Esophagus squamous epithelium (tissue), 5 donors: ENCODE measurements around the gene STARD5. TPM values are rescaled to one million over a fixed set of nuclear protein-coding genes. Genes with fewer than 3 reads are reported as not detected.

Source experiments
- DNase-seq: peaks from one replicate; lab custom pipeline; 2025; lab: John Stamatoyannopoulos, UW
- H3K27ac ChIP-seq, 4 donors: fragments of 200-600 bp; sonication (generic); one replicate each; pipeline ENCODE4 v1.5.1; 2016 to 2019; ENCODE audit warnings: mild to moderate bottlenecking in 1 of 4
- H3K27me3 ChIP-seq, 4 donors: fragments of 200-600 bp; sonication (generic); 1 replicate in 3 of 4; 2 replicates in 1 of 4; pipeline versions ENCODE4 v1.5.1 to v1.6.0; 2017 to 2021; ENCODE audit warnings: antibody characterized with exemption in 1 of 4
- H3K36me3 ChIP-seq, 3 donors: fragments of 200-600 bp; sonication (generic); one replicate each; pipeline ENCODE4 v1.5.1; 2016 to 2019
- H3K4me1 ChIP-seq, 3 donors: fragments of 200-600 bp; sonication (generic); one replicate each; pipeline ENCODE4 v1.5.1; 2017 to 2019
- H3K4me3 ChIP-seq, 4 donors: fragments of 200-600 bp; sonication (generic); 1 replicate in 3 of 4; 2 replicates in 1 of 4; pipeline ENCODE4 v1.5.1; 2016 to 2019; ENCODE audit warnings: mild to moderate bottlenecking in 2 of 4, moderate library complexity in 1 of 4
- H3K9me3 ChIP-seq, 3 donors: fragments of 200-600 bp; sonication (generic); one replicate each; pipeline ENCODE4 v1.5.1; 2016 to 2019
- POLR2A ChIP-seq, 4 donors: fragments of 450-650 bp; IDR thresholded peaks; one replicate each; pipeline ENCODE4 v1.6.1; 2017; ENCODE audit warnings: antibody characterized with exemption in 4 of 4, mild to moderate bottlenecking in 4 of 4, moderate library complexity in 3 of 4
- WGBS, 2 donors: methylation state at CpG; one replicate each; pipeline ENCODE4 v1.1.5; 2018; 5-methylcytosine and 5-hydroxymethylcytosine counted together
- intact Hi-C: fragments of 100-400 bp; cut with DNase I; formaldehyde crosslinking; loops from one replicate; pipeline ENCODE4 v1.15.0; 2022
- total RNA-seq, 4 donors: library from RNA; depleted of rRNA; stranded (reverse); fragments of >200 nt; gene quantifications; one replicate each; pipeline ENCODE4 v1.1.0, GENCODE V29; 2016
- TF ChIP-seq, protein P1 (sequence below), 6 experiments: fragments of 450-650 bp in 4 of 6; fragments of 200-600 bp in 2 of 6; sonication (generic) in 2 of 6; IDR thresholded peaks; one replicate each; pipeline ENCODE4 v1.5.1; 2016 to 2019; ENCODE audit warnings: antibody characterized with exemption in 6 of 6, mild to moderate bottlenecking in 4 of 6, moderate library complexity in 4 of 6
- donor health status: DM: yes; HTN: yes; CAD: no.

Gene STARD5
- total RNA-seq, 4 donors from 2014 or later, result 14.9 to 21.2 (median 17.5) TPM

DNA sequence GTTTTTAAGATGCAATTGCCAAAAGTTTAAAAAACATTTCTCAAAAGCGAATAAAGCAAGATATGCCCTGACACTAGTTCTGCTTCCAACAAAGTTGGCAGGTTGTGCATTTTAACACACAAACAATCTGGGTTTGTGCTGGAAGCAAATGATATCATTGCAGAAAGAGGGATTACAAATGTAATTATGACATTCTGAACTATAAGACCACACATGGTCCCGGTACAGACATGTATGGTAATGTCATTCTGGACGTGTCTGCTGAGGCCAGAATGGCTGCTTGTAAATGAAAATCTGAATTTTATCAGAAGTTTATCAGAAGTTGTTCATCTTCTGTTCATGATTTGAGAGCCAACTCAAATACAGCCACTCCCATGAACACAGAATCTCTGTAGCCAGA, 39.3 kb upstream of the STARD5 start:
- no peak for DNase-seq
- Histone ChIP-seq H3K9me3 (no peaks in the 10 kb centered on the region), H3K27me3 (no peaks in the 10 kb centered on the region), H3K36me3 (no peaks in the 10 kb centered on the region), H3K4me1 (no peaks in the 10 kb centered on the region), H3K27ac (no peak overlapping the region), H3K4me3 (no peak overlapping the region)
- 71 to 77% methylated on average over 3 of the region's 3 CpGs for WGBS, 2 donors
- TF ChIP-seq, protein P1, sequence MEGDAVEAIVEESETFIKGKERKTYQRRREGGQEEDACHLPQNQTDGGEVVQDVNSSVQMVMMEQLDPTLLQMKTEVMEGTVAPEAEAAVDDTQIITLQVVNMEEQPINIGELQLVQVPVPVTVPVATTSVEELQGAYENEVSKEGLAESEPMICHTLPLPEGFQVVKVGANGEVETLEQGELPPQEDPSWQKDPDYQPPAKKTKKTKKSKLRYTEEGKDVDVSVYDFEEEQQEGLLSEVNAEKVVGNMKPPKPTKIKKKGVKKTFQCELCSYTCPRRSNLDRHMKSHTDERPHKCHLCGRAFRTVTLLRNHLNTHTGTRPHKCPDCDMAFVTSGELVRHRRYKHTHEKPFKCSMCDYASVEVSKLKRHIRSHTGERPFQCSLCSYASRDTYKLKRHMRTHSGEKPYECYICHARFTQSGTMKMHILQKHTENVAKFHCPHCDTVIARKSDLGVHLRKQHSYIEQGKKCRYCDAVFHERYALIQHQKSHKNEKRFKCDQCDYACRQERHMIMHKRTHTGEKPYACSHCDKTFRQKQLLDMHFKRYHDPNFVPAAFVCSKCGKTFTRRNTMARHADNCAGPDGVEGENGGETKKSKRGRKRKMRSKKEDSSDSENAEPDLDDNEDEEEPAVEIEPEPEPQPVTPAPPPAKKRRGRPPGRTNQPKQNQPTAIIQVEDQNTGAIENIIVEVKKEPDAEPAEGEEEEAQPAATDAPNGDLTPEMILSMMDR (IDR thresholded peaks at IDR 0.05), result no peak
- no peak for TF ChIP-seq POLR2A (IDR thresholded peaks at IDR 0.05)
- intact Hi-C loops, result no loop called here

GRCh38 chr15:81362790-81363189, 38.8 kb upstream of the STARD5 start:
- 80 to 84% methylated on average over 9 to 11 of the region's 11 CpGs for WGBS, 2 donors
- DNase-seq, result no peak

DNA sequence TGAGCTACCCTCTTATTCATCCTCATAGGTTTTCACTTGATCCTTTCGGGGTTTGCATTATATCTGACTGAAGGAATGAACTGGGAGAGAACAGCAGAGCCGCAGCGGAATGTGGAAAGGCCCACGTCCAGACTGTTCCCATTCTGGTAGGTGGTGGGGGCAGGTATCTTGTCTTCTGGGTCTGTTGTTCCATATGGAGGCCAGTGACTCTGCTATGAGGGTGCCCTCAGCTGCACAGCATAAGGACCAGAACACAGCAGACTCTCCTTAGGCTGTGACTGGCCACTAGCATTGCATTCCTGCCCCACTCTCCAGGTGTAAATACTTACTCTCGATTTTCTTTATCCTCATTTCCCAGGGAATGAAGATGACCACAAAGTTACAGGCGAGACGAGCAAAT, 38.0 kb upstream of the STARD5 start:
- WGBS, 2 donors, result 81 to 92% methylated on average over 5 to 7 of the region's 7 CpGs
- Histone ChIP-seq H3K27me3 (no peaks in the 10 kb centered on the region), H3K4me3 (no peak overlapping the region), H3K9me3 (no peaks in the 10 kb centered on the region), H3K4me1 (no peaks in the 10 kb centered on the region), H3K36me3 (no peaks in the 10 kb centered on the region), H3K27ac (no peak overlapping the region)
- no peak for DNase-seq
- TF ChIP-seq, protein P1 (IDR thresholded peaks at IDR 0.05), result no peak
- TF ChIP-seq POLR2A (IDR thresholded peaks at IDR 0.05), result no peak
- intact Hi-C loops, result no loop called here

More at GRCh38 chr15:81362790-81363189, 38.8 kb upstream of the STARD5 start:
- Histone ChIP-seq H3K4me3 (no peak overlapping the region), H3K27ac (no peak overlapping the region), H3K4me1 (no peaks in the 10 kb centered on the region), H3K36me3 (no peaks in the 10 kb centered on the region), H3K9me3 (no peaks in the 10 kb centered on the region), H3K27me3 (no peaks in the 10 kb centered on the region)
- no peak for TF ChIP-seq POLR2A (IDR thresholded peaks at IDR 0.05)
- TF ChIP-seq, protein P1 (IDR thresholded peaks at IDR 0.05), result no peak
- intact Hi-C loops, result no loop called here

DNA sequence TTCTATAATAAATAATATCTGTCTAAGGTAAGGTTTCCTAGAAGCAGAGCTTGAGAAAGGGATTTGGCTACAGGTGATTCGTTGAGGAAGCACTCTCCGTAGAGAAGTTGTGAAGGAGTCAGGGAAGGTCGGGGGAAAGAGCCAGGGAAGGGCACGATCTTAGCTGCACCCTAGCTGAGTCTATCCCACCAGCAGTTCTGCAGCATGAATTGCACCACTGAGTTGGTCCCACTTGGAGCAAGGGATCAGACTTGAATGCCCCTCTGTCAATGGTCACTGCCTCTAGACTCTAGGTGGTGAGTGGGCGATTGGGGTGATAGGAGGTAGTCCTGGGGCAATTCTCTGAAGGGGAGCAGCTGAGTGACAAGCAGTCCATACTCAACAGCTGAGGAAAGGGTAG, 36.5 kb upstream of the STARD5 start:
- Histone ChIP-seq H3K4me1 (no peaks in the 10 kb centered on the region), H3K36me3 (no peaks in the 10 kb centered on the region), H3K27me3 (no peaks in the 10 kb centered on the region), H3K27ac (no peak overlapping the region), H3K4me3 (no peak overlapping the region), H3K9me3 (no peaks in the 10 kb centered on the region)
- intact Hi-C loops, result no loop called here
- no peak for DNase-seq
- WGBS, 2 donors, result 72 to 82% methylated on average over 4 to 5 of the region's 5 CpGs
- TF ChIP-seq, protein P1 (IDR thresholded peaks at IDR 0.05), result no peak
- no peak for TF ChIP-seq POLR2A (IDR thresholded peaks at IDR 0.05)

DNA sequence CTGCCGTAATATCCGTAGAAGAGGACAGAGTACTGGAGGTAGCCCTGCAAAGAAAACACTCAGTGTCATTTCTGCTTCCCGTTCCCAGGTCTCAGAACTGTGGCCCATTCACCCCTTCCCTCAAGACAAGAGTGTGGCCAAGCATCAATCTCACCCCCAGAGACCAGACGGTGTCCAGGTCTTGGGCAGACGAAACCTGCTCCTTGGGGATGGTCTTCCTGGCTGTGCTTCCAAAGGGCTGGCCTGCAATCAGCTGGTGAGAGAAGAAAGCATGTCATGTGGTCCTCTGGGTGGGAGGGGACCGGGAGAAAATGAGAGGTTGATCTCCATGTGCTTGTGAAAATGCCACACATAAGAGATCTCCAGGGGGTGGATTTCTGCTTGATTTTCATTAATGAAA, 34.3 kb upstream of the STARD5 start:
- TF ChIP-seq, protein P1 (IDR thresholded peaks at IDR 0.05), result no peak
- no peak for TF ChIP-seq POLR2A (IDR thresholded peaks at IDR 0.05)
- no peak for DNase-seq
- WGBS, 2 donors, result 87 to 91% methylated on average over 6 of the region's 6 CpGs
- intact Hi-C loops, result no loop called here
- no peaks in the 10 kb centered on the region for H3K36me3 ChIP-seq
- no peaks in the 10 kb centered on the region for H3K9me3 ChIP-seq
- H3K4me3 ChIP-seq, result no peak overlapping the region
- H3K4me1 ChIP-seq, result no peaks in the 10 kb centered on the region
- no peaks in the 10 kb centered on the region for H3K27me3 ChIP-seq
- H3K27ac ChIP-seq, result no peak overlapping the region
